GM18507 (cell line): ENCODE data around the gene CELF5.
A peak's percentile ranks its signal among the peaks of the same experiment; 100 is the strongest.
"Not testable (repeated sequence)": the region's sequence is repeated elsewhere in the genome, so short reads cannot be mapped to it uniquely, and the experiment has no call there.

ENCODE experiments used
- DNase-seq: peaks from one replicate; pipeline ENCODE4 v3.0.0; 2011; ENCODE audit warnings: low read depth; ENCODE audit not compliant: insufficient read length; ENCODE audit errors: extremely low spot score
- FAIRE-seq: peaks from 2 replicates; lab custom pipeline; 2011; peaks lifted over from hg19 to GRCh38; lab: Jason Lieb, UNC

The CELF5 gene

GRCh38 chr19:3309724-3310123 lies 85.3 kb downstream of the CELF5 start:
- FAIRE-seq (no peak), DNase-seq (no peak)

GRCh38 chr19:3310280-3310679 lies 85.8 kb downstream of the CELF5 start:
- DNase-seq (no peak), FAIRE-seq (no peak)

- FAIRE-seq (no peak), DNase-seq (no peak)
Measured at GRCh38 chr19:3310711-3311110, 86.2 kb downstream of the CELF5 start.

GRCh38 chr19:3313199-3313575 lies 88.7 kb downstream of the CELF5 start:
- no peak for DNase-seq
- FAIRE-seq, result no peak

- no peak for FAIRE-seq
Measured at GRCh38 chr19:3314962-3315675, 90.7 kb downstream of the CELF5 start.

GRCh38 chr19:3315676-3315973 lies 91.2 kb downstream of the CELF5 start:
- FAIRE-seq, result no peak
- DNase-seq, result no peak

More at GRCh38 chr19:3314962-3315675, 90.7 kb downstream of the CELF5 start:
- no peak for DNase-seq

- FAIRE-seq, result no peak
- no peak for DNase-seq
Measured at GRCh38 chr19:3316132-3316648, 91.7 kb downstream of the CELF5 start.

- FAIRE-seq, result no peak
- DNase-seq, result no peak
Measured at GRCh38 chr19:3316659-3317207, 92.3 kb downstream of the CELF5 start.

GRCh38 chr19:3319643-3320353 lies 95.3 kb downstream of the CELF5 start:
- no peak for DNase-seq
- no peak for FAIRE-seq

- no peak for DNase-seq
- FAIRE-seq, result no peak
Measured at GRCh38 chr19:3320354-3320670, 95.9 kb downstream of the CELF5 start.

- DNase-seq, result no peak
- no peak for FAIRE-seq
Measured at GRCh38 chr19:3320853-3321252, 96.4 kb downstream of the CELF5 start.

GRCh38 chr19:3321696-3322095 lies 97.2 kb downstream of the CELF5 start:
- DNase-seq (no peak), FAIRE-seq (no peak)

GRCh38 chr19:3322199-3322978 lies 97.9 kb downstream of the CELF5 start:
- no peak for FAIRE-seq
- no peak for DNase-seq

GRCh38 chr19:3323026-3323425 lies 98.6 kb downstream of the CELF5 start:
- DNase-seq, result no peak
- FAIRE-seq, result no peak

- FAIRE-seq (no peak), DNase-seq (no peak)
Measured at GRCh38 chr19:3323658-3324057, 99.2 kb downstream of the CELF5 start.

- FAIRE-seq (peak; percentile 68), DNase-seq (no peak)
Measured at GRCh38 chr19:3324405-3324856, 100.0 kb downstream of the CELF5 start.

GRCh38 chr19:3325451-3325850 lies 101.0 kb downstream of the CELF5 start:
- DNase-seq (no peak), FAIRE-seq (no peak)

GRCh38 chr19:3328743-3329142 lies 104.3 kb downstream of the CELF5 start:
- FAIRE-seq, result no peak

GRCh38 chr19:3330047-3330446 lies 105.6 kb downstream of the CELF5 start:
- FAIRE-seq (no peak), DNase-seq (no peak)

More at GRCh38 chr19:3328743-3329142, 104.3 kb downstream of the CELF5 start:
- no peak for DNase-seq

- not testable (repeated sequence) for DNase-seq, FAIRE-seq
Measured at GRCh38 chr19:3332232-3332631, 107.8 kb downstream of the CELF5 start.
